AG10803 (cell line): ENCODE measurements around the gene MAGI1.

Source experiments
- DNase-seq: peaks from one replicate; pipeline ENCODE4 v3.0.0; 2010; ENCODE audit warnings: low read depth
- H3K4me3 ChIP-seq: 2 replicates; pipeline ENCODE4 v1.5.1; 2011; ENCODE audit warnings: mild to moderate bottlenecking, low read length, control low read depth
- TF ChIP-seq, protein P1 (sequence below): conservative IDR thresholded peaks from 2 replicates; pipeline ENCODE4 v1.5.1; 2011; ENCODE audit warnings: mild to moderate bottlenecking, low read length, control low read depth, inconsistent platforms

MAGI1 gene

DNA sequence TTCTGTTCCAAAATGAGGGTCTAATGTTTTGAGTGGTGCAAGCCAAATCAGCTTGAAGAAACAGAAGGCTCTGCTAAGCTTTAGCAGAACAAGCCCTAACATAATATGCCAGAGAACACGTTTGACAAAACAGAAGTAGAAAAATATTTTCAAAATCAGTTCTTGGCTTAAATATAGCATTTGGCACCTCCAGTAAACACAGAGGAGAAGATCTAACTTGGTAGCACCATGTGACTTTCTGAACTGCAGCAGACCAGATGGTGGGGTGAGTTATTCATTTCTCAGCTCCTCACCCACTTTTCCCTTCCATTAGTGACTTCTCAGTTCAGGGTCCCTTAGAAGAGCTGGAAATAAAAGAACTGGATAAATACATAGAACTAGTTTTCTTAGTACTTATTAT is 395.8 kb downstream of the MAGI1 start:
- TF ChIP-seq, protein P1, sequence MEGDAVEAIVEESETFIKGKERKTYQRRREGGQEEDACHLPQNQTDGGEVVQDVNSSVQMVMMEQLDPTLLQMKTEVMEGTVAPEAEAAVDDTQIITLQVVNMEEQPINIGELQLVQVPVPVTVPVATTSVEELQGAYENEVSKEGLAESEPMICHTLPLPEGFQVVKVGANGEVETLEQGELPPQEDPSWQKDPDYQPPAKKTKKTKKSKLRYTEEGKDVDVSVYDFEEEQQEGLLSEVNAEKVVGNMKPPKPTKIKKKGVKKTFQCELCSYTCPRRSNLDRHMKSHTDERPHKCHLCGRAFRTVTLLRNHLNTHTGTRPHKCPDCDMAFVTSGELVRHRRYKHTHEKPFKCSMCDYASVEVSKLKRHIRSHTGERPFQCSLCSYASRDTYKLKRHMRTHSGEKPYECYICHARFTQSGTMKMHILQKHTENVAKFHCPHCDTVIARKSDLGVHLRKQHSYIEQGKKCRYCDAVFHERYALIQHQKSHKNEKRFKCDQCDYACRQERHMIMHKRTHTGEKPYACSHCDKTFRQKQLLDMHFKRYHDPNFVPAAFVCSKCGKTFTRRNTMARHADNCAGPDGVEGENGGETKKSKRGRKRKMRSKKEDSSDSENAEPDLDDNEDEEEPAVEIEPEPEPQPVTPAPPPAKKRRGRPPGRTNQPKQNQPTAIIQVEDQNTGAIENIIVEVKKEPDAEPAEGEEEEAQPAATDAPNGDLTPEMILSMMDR: no peak
- no peak for DNase-seq
- H3K4me3 ChIP-seq: no peak overlapping the region

DNA sequence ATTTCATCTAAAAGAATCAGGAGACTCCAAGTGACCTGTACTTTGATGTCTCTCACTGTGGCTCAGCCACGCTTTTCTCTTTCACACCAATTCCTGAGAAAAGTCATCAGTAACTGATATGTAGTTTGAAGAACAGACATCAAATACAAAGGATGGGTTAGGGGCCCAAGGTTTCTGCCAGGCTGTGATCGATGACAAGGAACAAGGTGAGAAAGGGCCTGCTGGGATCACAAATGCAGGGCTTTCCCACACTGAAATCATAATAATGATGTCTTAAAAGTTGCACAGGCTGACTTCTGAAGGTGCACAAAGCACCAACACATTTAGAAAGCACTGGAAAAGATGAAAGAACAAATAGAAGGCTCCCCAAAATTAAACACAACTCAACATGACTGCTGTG is 396.9 kb downstream of the MAGI1 start:
- H3K4me3 ChIP-seq: no peak overlapping the region
- TF ChIP-seq, protein P1: no peak
- no peak for DNase-seq

DNA sequence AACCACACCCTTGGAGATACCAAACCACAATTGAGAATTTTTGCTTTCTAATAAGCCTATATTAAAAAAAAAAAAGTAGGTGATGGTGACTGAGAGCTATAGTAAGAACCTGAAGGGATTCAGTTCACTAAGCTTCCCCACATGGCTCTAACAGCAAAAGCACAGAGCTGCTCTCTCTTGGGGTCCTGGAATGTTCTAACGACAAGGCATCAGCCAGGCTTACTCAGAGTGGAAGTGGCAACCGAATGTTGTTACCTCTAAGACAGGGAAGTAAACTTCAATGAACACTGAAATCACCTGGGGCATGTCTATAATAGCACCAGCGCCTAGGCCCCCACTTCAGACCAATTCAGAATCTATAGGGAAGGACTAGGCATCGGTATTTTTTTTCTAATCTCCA is 397.7 kb downstream of the MAGI1 start:
- H3K4me3 ChIP-seq: no peak overlapping the region
- DNase-seq: no peak
- TF ChIP-seq, protein P1: no peak

DNA sequence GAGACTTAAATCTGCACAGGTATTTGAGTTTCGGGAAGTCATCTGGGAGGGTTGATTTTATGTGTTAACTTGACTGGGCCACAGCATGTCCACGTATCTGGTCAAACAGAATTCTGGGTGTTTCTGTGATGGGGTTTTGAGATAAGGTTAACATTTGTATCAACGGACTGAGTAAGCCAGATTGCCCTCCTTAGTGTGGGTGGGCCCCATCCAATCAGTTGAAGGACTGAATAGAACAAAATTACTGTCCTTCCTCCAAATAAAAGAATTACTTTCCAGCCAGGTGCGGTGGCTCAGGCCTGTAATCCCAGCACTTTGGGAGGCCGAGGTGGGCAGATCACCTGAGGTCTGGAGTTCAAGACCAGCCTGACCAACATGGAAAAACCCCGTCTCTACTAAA is 399.3 kb downstream of the MAGI1 start:
- TF ChIP-seq, protein P1: no peak
- no peak for DNase-seq
- no peak overlapping the region for H3K4me3 ChIP-seq

DNA sequence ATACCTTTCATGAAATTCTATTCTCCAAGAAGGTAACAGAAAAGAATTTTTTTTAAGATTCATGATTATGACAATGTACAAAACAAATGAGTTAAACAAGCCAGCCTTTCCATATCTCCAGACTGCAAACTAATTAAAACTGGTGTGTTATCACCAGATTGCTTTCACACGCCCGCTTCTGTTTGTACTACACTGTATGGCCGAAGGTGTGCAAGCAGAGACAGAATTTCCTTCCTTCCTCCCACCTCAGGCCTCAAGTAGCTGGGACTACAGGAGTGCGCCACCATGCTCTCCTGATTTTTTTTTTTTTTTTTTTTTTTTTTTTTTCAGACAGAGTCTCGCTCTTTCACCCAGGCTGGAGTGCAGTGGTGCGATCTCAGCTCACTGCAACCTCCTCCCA is 400.4 kb downstream of the MAGI1 start:
- no peak overlapping the region for H3K4me3 ChIP-seq
- DNase-seq: no peak
- TF ChIP-seq, protein P1: no peak

DNA sequence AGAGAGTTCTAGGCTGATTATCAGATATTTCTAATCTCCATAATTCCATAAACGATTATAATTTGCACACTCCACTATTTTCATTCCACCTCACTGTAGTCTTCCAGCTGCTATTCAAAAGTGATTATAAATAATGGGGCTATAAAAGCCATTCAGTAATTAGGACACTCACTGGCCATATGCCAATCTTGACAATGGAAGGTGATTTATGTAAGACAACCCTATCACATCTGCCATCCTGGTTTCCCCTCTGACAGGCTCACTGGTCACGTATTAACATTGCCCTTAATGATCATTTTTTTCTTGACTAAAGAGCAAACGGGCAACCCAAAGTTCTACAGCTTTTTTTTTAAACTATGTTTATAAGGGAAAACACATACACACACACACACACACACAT is 402.4 kb downstream of the MAGI1 start:
- no peak overlapping the region for H3K4me3 ChIP-seq
- TF ChIP-seq, protein P1: no peak
- DNase-seq: no peak

DNA sequence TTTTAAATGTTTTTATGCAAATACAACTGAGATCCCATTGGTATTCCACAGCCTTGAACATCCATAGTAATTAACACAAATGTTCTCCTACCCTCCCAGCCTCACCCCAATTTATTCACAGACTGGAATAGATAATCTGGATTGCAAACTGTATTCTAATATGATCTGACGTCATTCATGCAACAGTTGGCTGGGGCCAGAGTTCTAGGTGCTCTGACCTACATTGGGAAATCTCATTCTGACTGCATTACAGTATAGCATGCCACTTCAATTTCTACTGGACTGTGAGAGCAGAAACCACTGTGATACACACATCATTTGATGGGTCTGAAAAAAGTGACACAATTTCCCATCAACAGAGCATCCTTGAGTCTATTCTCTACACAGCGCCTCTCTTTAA is 403.1 kb downstream of the MAGI1 start:
- DNase-seq: no peak

More for the DNA sequence above, 403.1 kb downstream of the MAGI1 start:
- TF ChIP-seq, protein P1: no peak
- H3K4me3 ChIP-seq: no peak overlapping the region
